Thoracic aorta (tissue), 2 donors: ENCODE measurements around the gene DRC3. TPM values are rescaled to one million over a fixed set of nuclear protein-coding genes. Genes with fewer than 3 reads are reported as not detected.

ENCODE experiments used
- ATAC-seq: fragments of 150-250 bp; one replicate; pipeline ENCODE4 v1.8.0; 2017; ENCODE audit warnings: low read depth; ENCODE audit not compliant: insufficient number of reproducible peaks, low FRiP score
- DNase-seq: peaks from one replicate; pipeline ENCODE4 v3.0.0-alpha.2; 2020; ENCODE audit warnings: low spot score
- H3K27ac ChIP-seq, 2 donors: fragments of 200-600 bp; sonication (generic); 1 replicate in 1 of 2; 2 replicates in 1 of 2; pipeline ENCODE4 v1.5.1; 2016; ENCODE audit warnings: mild to moderate bottlenecking in 2 of 2, moderate library complexity in 2 of 2
- H3K27me3 ChIP-seq: fragments of 200-600 bp; sonication (generic); replicated peaks from 2 replicates; pipeline ENCODE4 v1.6.0; 2016; ENCODE audit warnings: mild to moderate bottlenecking; ENCODE audit not compliant: insufficient read depth
- H3K36me3 ChIP-seq: fragments of 200-600 bp; sonication (generic); one replicate; pipeline ENCODE4 v1.5.1; 2016
- H3K4me1 ChIP-seq, 2 donors: fragments of 200-600 bp; sonication (generic); 1 replicate in 1 of 2; 2 replicates in 1 of 2; pipeline versions ENCODE4 v1.5.1 to v1.6.0; 2016; ENCODE audit warnings: low read depth in 2 of 2, mild to moderate bottlenecking in 1 of 2; ENCODE audit not compliant: control insufficient read depth in 1 of 2
- H3K4me3 ChIP-seq: fragments of 200-600 bp; sonication (generic); 2 replicates; pipeline ENCODE4 v1.5.1; 2016; ENCODE audit warnings: mild to moderate bottlenecking
- H3K9me3 ChIP-seq: fragments of 200-600 bp; sonication (generic); 2 replicates; pipeline ENCODE4 v1.5.1; 2016
- total RNA-seq, 2 donors: library from RNA; depleted of rRNA; stranded (reverse); fragments of >200 nt; gene quantifications; one replicate each; pipeline versions ENCODE4 v1.1.0 to v1.2.3, GENCODE V29; 2016
- TF ChIP-seq, protein P1 (sequence below): fragments of 200-600 bp; sonication (generic); IDR thresholded peaks from one replicate; pipeline ENCODE4 v1.5.1; 2019; ENCODE audit warnings: antibody characterized with exemption

DRC3 gene
- total RNA-seq, 2 donors from 2014 or later: 0.27 to 2.3 TPM

DNA sequence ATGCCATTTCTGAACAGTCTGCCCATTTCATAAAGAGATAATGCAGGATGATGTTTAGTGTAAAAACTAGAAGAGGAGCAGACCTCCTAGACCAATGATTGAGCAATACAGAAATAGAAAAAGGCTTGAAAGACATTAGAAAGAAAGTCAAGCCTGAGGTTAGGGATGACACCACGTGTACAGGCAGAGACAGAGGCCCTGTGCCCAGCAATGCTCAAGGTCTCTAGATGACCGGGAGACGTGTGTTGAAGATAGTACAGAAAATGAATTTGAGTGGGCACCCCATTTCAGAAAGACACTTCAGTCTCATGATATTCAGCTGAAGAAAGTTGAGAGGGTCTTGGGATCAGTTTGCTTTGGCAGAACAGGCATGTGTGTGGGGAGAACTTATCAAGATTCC is 71.9 kb downstream of the DRC3 start:
- no peak overlapping the region for H3K4me3 ChIP-seq
- H3K27ac ChIP-seq: no peak overlapping the region
- no peaks in the 10 kb centered on the region for H3K27me3 ChIP-seq
- DNase-seq (no peak), ATAC-seq (no peak)
- peaks cover 3% of the 10 kb centered on the region for H3K36me3 ChIP-seq
- peaks cover 13 to 23% of the 10 kb centered on the region in 2 donors for H3K4me1 ChIP-seq
- TF ChIP-seq, protein P1, sequence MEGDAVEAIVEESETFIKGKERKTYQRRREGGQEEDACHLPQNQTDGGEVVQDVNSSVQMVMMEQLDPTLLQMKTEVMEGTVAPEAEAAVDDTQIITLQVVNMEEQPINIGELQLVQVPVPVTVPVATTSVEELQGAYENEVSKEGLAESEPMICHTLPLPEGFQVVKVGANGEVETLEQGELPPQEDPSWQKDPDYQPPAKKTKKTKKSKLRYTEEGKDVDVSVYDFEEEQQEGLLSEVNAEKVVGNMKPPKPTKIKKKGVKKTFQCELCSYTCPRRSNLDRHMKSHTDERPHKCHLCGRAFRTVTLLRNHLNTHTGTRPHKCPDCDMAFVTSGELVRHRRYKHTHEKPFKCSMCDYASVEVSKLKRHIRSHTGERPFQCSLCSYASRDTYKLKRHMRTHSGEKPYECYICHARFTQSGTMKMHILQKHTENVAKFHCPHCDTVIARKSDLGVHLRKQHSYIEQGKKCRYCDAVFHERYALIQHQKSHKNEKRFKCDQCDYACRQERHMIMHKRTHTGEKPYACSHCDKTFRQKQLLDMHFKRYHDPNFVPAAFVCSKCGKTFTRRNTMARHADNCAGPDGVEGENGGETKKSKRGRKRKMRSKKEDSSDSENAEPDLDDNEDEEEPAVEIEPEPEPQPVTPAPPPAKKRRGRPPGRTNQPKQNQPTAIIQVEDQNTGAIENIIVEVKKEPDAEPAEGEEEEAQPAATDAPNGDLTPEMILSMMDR: no peak
- H3K9me3 ChIP-seq: no peaks in the 10 kb centered on the region

DNA sequence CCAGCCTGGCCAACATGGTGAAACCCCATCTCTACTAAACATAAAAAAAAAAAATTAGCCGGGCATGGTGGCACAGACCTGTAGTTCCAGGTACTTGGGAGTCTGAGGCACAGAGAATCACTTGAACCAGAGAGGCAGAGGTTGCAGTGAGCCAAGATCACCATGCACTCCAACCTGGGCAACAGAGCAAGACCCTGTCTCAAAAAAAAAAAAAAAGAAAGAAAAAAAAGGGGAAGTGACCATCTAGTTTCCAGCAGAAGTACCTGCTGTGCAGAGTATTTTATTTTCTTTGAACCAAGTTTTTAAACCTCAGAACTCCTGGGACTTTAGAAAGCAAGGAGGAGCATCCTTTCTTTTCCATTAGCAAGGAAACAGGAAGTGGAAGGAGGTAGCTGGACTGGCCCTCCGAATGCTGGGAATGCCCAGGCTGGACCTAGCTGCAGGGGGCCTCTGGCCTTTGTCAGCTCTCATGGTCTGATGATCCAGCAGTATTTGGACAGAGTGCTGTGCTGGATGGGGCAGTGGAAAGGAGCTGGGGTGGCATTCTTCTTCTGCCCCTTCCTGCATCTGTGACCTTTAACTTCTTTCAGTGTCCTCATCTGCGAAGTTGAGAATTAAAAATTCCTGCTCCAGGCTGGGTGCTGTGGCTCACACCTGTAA is 73.2 kb downstream of the DRC3 start:
- H3K36me3 ChIP-seq: peaks cover 3% of the 10 kb centered on the region
- peaks cover 5 to 13% of the 10 kb centered on the region in 2 donors for H3K4me1 ChIP-seq
- ATAC-seq (no peak), DNase-seq (no peak)
- H3K9me3 ChIP-seq: no peaks in the 10 kb centered on the region
- no peak overlapping the region for H3K4me3 ChIP-seq
- no peak overlapping the region for H3K27ac ChIP-seq
- TF ChIP-seq, protein P1: no peak
- no peaks in the 10 kb centered on the region for H3K27me3 ChIP-seq

DNA sequence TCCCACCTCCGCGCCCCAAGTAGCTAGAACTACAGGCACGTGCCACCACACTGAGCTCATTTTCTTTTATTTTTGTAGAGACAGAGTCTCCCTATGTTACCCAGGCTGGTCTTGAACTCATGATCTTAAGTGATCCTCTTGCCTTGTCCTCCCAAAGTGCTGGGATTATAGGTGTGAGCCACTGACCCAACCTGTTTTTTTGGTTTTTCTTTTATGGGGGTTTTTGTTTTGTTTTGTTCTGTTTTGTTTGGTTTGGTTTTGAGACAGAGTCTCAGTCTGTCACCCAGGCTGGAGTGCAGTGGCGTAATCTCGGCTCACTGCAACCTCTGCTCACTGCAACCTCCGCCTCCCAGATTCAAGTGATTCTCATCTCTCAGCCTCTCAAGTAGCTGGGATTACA is 82.9 kb downstream of the DRC3 start:
- DNase-seq: no peak
- Histone ChIP-seq H3K27me3 (no peaks in the 10 kb centered on the region), H3K4me3 (no peak overlapping the region), H3K27ac (no peak overlapping the region), H3K4me1 (no peaks in the 10 kb centered on the region), H3K36me3 (peaks cover 39% of the 10 kb centered on the region), H3K9me3 (no peaks in the 10 kb centered on the region)
- ATAC-seq: no peak
- TF ChIP-seq, protein P1: no peak

DNA sequence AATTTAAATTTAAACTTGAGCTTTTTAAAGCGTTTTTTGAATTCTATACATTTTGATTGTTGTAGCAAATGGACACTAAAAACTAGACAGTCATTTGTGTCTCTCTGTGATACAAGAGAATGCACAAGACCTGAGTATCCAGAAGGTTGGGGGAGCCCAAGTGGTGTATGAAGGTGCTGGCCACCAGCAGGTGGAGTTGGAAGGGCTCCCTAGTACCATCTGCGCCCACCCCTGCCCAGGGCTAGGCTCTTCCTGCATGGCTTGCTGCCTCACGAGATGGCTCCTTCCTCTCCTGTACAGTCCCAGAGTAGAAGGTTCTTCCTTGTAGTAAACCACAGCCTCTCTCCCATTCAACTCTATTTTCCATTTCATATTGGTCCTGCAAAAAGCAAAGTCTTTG is 83.6 kb downstream of the DRC3 start:
- Histone ChIP-seq H3K4me3 (no peak overlapping the region), H3K4me1 (no peaks in the 10 kb centered on the region), H3K27me3 (no peaks in the 10 kb centered on the region), H3K9me3 (no peaks in the 10 kb centered on the region), H3K27ac (no peak overlapping the region), H3K36me3 (peaks cover 44% of the 10 kb centered on the region)
- TF ChIP-seq, protein P1: no peak
- DNase-seq (no peak), ATAC-seq (no peak)

DNA sequence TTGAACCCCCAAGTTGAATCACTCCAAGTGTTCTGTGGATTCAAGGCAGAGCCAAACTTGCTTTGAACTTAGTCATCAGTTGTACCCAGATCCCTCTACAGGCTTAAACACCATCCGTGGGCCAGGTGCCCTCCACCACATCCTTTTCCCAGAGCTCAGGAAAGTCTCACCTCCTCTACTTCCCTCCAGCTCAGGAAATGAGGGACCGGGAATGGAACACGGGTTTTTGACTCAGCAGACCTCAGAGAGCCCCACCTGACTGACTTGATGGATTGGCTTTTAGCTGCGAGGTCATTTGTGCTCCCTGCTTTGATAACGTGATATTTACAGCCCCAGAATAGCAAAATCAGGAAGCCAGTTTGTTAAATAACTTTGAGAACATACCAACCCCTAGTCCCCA is 86.6 kb downstream of the DRC3 start:
- ATAC-seq: no peak
- H3K27me3 ChIP-seq: no peaks in the 10 kb centered on the region
- no peak overlapping the region for H3K4me3 ChIP-seq
- H3K9me3 ChIP-seq: no peaks in the 10 kb centered on the region
- no peaks in the 10 kb centered on the region for H3K4me1 ChIP-seq
- no peak for DNase-seq
- peaks cover 45% of the 10 kb centered on the region for H3K36me3 ChIP-seq
- no peak overlapping the region for H3K27ac ChIP-seq
- TF ChIP-seq, protein P1: no peak
